Transverse colon (tissue), 4 donors: ENCODE data around the gene CFAP53.

Experiments used
- EP300 ChIP-seq: sonication (generic); formaldehyde crosslinking; IDR thresholded peaks from one replicate; pipeline ENCODE4 v1.6.1; 2017; ENCODE audit warnings: antibody characterized with exemption, low read depth
- POLR2A ChIP-seq: fragments of 450-650 bp; IDR thresholded peaks from one replicate; pipeline ENCODE4 v1.6.1; 2016; ENCODE audit warnings: antibody characterized with exemption, mild to moderate bottlenecking, moderate library complexity
- POLR2AphosphoS5 ChIP-seq, 3 donors: sonication (generic); formaldehyde crosslinking; IDR thresholded peaks; one replicate each; pipeline ENCODE4 v1.6.1; 2016; ENCODE audit warnings: antibody characterized with exemption in 3 of 3
- TF ChIP-seq, protein P1 (sequence below), 5 experiments: fragments of 200-600 bp in 3 of 5; fragments of 450-650 bp in 2 of 5; sonication (generic) in 3 of 5; IDR thresholded peaks; 1 replicate in 2 of 5; 2 replicates in 3 of 5; pipeline ENCODE4 v1.5.1; 2016 to 2017; ENCODE audit warnings: antibody characterized with exemption in 5 of 5, inconsistent platforms in 3 of 5, mild to moderate bottlenecking in 2 of 5, moderate library complexity in 1 of 5

DNA sequence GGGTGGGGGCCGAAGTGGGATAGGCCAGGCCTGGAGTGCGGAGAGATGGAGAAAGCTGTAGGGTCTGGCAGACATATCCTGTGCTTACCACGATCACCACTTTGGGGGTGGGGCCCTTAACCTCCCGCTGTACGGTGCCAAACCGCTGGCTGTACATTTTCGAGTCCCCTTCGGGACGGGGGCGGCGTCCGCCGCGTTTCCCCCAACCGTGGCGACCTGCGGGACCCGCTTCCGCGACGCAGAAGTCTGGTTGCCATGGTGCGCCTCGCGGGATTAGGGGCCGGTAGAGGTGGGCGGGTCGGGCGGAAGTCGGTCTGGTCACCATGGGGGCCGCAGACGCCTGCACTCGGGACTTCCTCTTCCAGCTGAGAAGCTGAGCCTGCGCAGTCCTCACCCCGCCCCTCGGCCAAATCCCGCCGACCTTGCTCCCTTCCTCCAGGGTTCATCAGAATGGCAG is at the start of gene CFAP53:
- TF ChIP-seq, protein P1, sequence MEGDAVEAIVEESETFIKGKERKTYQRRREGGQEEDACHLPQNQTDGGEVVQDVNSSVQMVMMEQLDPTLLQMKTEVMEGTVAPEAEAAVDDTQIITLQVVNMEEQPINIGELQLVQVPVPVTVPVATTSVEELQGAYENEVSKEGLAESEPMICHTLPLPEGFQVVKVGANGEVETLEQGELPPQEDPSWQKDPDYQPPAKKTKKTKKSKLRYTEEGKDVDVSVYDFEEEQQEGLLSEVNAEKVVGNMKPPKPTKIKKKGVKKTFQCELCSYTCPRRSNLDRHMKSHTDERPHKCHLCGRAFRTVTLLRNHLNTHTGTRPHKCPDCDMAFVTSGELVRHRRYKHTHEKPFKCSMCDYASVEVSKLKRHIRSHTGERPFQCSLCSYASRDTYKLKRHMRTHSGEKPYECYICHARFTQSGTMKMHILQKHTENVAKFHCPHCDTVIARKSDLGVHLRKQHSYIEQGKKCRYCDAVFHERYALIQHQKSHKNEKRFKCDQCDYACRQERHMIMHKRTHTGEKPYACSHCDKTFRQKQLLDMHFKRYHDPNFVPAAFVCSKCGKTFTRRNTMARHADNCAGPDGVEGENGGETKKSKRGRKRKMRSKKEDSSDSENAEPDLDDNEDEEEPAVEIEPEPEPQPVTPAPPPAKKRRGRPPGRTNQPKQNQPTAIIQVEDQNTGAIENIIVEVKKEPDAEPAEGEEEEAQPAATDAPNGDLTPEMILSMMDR (IDR thresholded peaks at IDR 0.05), result no peak
- no peak for TF ChIP-seq EP300
- TF ChIP-seq POLR2AphosphoS5 (IDR thresholded peaks at IDR 0.05), result peak in 2 of 3 donors; percentile 49 to 63
- TF ChIP-seq POLR2A, result peak; percentile 20
